ENCODE measurements around the gene ACBD4. TPM values are rescaled to one million over a fixed set of nuclear protein-coding genes. Genes with fewer than 3 reads are reported as not detected.
A peak's percentile ranks its signal among the peaks of the same experiment; 100 is the strongest.

Gene ACBD4
- total and polyA plus RNA-seq, 2 of the 13 experiments (the other 11 are each of a cell fraction or from before 2014, with no cell fraction given) = 16.1 to 26.9 TPM

GRCh38 chr17:45149037-45149668, 13.7 kb downstream of the ACBD4 start (continued):
- TF ChIP-seq ELF3 (CRISPR knock-in tag; IDR thresholded peaks at IDR 0.05) = peak; percentile 88
- peak; percentile 65; the same call in 1 of the 2 replicates for TF ChIP-seq HNF1B (CRISPR knock-in tag; IDR thresholded peaks at IDR 0.05)
- TF ChIP-seq ZNF282 (IDR thresholded peaks at IDR 0.05; ENCODE audit: partially characterized antibody) = no peak
- TF ChIP-seq BCLAF1 (IDR thresholded peaks at IDR 0.05) = no peak
- no peak for TF ChIP-seq ZNF18 (CRISPR knock-in tag; IDR thresholded peaks at IDR 0.05; ENCODE audit: insufficient replicate concordance)
- 0 out of 2 replicates have a peak, but pooled peaks have one; percentile 44 for TF ChIP-seq ZBTB49 (CRISPR knock-in tag; IDR thresholded peaks at IDR 0.05; ENCODE audit: borderline replicate concordance)
- no peak for TF ChIP-seq SRSF4 (IDR thresholded peaks at IDR 0.05; ENCODE audit: low read depth, low read length, poor library complexity, severe bottlenecking)
- no peak for TF ChIP-seq ZNF275 (CRISPR knock-in tag; IDR thresholded peaks at IDR 0.05; ENCODE audit: borderline replicate concordance)
- TF ChIP-seq MXD3 (CRISPR knock-in tag; IDR thresholded peaks at IDR 0.05) = no peak; the same call in none of the 2 replicates
- no peak for TF ChIP-seq REXO4 (CRISPR knock-in tag; IDR thresholded peaks at IDR 0.05; ENCODE audit: borderline replicate concordance)
- no peak for TF ChIP-seq CREM (IDR thresholded peaks at IDR 0.05)
- TF ChIP-seq CREM (CRISPR knock-in tag; IDR thresholded peaks at IDR 0.05) = no peak
- peak; percentile 22 to 59; a peak in 2 of 4 replicates for TF ChIP-seq EP300 (IDR thresholded peaks at IDR 0.05; ENCODE audit: low read depth in 2 of 2, low read length in 2 of 2)
- 0 out of 2 replicates have a peak, but pooled peaks have one; percentile 24 for TF ChIP-seq EP300 (CRISPR knock-in tag; IDR thresholded peaks at IDR 0.05; ENCODE audit: borderline replicate concordance)
